HG03521 (cell line): ENCODE results near the gene HOXC9.

Experiments used
- ATAC-seq: cut with Tn5 transposase; IDR thresholded peaks from one replicate; pipeline ENCODE4 v1.9.1; 2021; ENCODE audit warnings: mild to moderate bottlenecking, moderate library complexity; ENCODE audit not compliant: unreplicated experiment

Gene HOXC9

GRCh38 chr12:53975479-53976152, 24.3 kb upstream of the HOXC9 start:
- ATAC-seq: no peak

GRCh38 chr12:53976172-53976822, 23.7 kb upstream of the HOXC9 start:
- ATAC-seq: no peak

- ATAC-seq: no peak
These were observed 23.0 kb upstream of the HOXC9 start for GRCh38 chr12:53976823-53977595.

GRCh38 chr12:53977596-53978445, 22.1 kb upstream of the HOXC9 start:
- ATAC-seq: no peak

- ATAC-seq: no peak
These were observed 21.2 kb upstream of the HOXC9 start for GRCh38 chr12:53978477-53979356.

GRCh38 chr12:53980104-53980801, 19.7 kb upstream of the HOXC9 start:
- no peak for ATAC-seq

DNA sequence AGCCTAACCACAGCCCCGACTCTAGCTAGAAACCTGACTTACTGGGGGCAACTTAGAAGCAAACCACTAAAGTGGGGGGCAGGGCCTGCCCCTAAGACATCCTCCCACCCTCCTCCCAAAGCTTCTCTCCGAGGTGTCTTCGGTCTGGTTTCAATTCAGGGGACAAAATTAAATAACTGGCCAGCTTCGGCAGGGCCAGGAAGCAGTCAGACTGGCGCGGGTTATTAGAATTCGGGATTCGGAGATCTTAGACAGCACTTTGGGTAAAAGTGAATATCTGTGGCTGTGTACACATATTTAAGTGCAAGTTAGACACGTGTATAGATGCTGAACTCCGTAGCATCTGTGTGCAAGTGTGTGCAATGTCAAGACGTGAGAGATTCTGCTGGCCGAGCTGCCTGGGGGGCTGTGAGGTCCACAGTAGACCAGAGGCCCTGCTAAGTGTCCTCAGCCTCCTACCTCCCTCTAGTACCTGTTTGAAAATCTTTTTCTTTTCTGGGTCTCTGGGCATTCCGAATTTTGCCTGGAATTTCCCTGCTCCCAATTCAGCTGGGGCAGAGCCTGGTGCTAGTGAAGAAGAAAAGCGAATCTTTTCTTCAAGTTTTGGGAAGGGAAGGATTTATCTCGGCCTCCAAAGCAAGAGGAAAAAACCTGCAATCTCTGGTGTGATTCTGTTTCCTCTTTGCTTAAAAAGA, 19.0 kb upstream of the HOXC9 start:
- ATAC-seq: no peak

DNA sequence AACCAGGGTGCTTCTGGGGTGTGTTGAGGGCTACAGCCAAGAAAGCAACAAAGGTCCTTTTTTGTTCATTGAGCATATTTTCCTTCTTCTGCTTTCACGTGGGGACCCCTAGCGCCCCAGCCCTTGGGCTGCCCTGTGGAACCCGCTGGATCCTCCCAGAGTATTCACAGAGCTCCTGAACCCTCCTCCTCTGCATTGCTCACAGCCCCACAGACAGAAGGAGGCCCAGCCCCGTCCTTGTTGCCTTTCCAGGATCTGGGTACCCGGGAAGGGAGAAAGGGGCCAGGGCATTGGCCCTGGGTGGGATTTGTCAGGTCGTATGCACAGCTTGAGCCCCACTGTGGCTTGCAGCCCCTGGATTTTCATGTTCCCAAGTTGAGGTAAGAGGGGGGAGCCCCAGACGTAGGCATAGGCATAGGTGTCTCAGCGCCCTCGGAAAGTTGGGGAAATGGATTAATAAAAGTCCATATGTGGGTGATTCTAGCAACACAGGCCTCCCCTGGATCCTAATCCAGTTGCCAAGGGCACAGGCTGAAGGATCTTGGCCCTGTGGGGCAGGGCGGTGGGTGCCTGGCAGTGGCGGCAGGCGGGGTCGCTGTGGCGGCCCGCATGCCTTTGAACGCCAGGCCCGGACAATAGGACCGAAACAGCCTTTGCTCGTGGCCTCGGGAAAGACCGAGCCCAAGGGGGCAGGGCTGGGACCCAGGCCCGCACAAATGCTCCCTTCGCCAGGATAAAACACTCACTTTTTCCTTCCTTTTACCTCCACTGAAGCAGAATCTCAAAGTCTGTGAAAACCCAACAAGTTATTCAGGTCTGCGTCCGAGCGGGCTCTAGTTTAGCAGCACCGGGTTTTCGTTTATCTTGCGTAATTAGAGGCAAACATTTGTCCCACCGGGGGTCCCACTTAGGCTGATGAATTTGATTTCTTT, 18.1 kb upstream of the HOXC9 start:
- ATAC-seq: no peak

GRCh38 chr12:53982648-53983567, 17.1 kb upstream of the HOXC9 start:
- ATAC-seq: no peak

GRCh38 chr12:53983568-53983949, 16.4 kb upstream of the HOXC9 start:
- no peak for ATAC-seq

GRCh38 chr12:53983950-53984572, 15.9 kb upstream of the HOXC9 start:
- ATAC-seq: no peak

GRCh38 chr12:53984901-53985691, 14.9 kb upstream of the HOXC9 start, which contains the start of gene HOXC10:
TSS of gene HOXC10 (plus strand) at chr12:53985146. CDS start at chr12:53985260, 114 bp downstream.
- no peak for ATAC-seq

DNA sequence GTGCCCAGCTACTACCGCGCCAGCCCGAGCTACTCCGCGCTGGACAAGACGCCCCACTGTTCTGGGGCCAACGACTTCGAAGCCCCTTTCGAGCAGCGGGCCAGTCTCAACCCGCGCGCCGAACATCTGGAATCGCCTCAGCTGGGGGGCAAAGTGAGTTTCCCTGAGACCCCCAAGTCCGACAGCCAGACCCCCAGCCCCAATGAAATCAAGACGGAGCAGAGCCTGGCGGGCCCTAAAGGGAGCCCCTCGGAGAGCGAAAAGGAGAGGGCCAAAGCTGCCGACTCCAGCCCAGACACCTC, 14.3 kb upstream of the HOXC9 start:
- ATAC-seq: no peak

GRCh38 chr12:53985994-53986685, 13.8 kb upstream of the HOXC9 start:
- ATAC-seq: no peak
